Measurements from ENCODE around the gene LMF2. TPM values are rescaled to one million over a fixed set of nuclear protein-coding genes. Genes with fewer than 3 reads are reported as not detected.

LMF2 gene
- polyA plus RNA-seq, 1 donor from 2014 or later, result 26.4 TPM

- Mint-ChIP-seq H3K4me1 (peaks cover 9 to 14% (median 11%) of the 10 kb centered on the region in 3 donors), H3K9me3 (no peaks in the 10 kb centered on the region), H3K27me3 (no peaks in the 10 kb centered on the region), H3K4me3 (peak overlapping the region; percentile 94 to 98 (median 96)), H3K36me3 (no peaks in the 10 kb centered on the region), H3K27ac (peak overlapping the region; percentile 92 to 94 (median 93))
Measured at GRCh38 chr22:50506611-50507420, 686 bp downstream of the LMF2 start.

GRCh38 chr22:50505776-50506610 is 1.5 kb downstream of the LMF2 start:
- Mint-ChIP-seq H3K27ac (no peak overlapping the region), H3K27me3 (no peaks in the 10 kb centered on the region), H3K9me3 (no peaks in the 10 kb centered on the region), H3K36me3 (no peaks in the 10 kb centered on the region), H3K4me1 (peaks cover 9 to 14% (median 11%) of the 10 kb centered on the region in 3 donors), H3K4me3 (peak overlapping the region in 2 of 4 donors; percentile 28 to 29)

GRCh38 chr22:50505276-50505775 is 2.2 kb downstream of the LMF2 start:
- Mint-ChIP-seq H3K4me3 (peak overlapping the region in 2 of 4 donors; percentile 29 to 32), H3K27me3 (no peaks in the 10 kb centered on the region), H3K27ac (no peak overlapping the region), H3K4me1 (peaks cover 9 to 14% (median 11%) of the 10 kb centered on the region in 3 donors), H3K36me3 (no peaks in the 10 kb centered on the region), H3K9me3 (no peaks in the 10 kb centered on the region)

GRCh38 chr22:50504369-50505211 is 2.9 kb downstream of the LMF2 start:
- Mint-ChIP-seq H3K27me3 (no peaks in the 10 kb centered on the region), H3K36me3 (no peaks in the 10 kb centered on the region), H3K4me3 (no peak overlapping the region), H3K9me3 (no peaks in the 10 kb centered on the region), H3K27ac (no peak overlapping the region), H3K4me1 (peaks cover 8 to 13% (median 10%) of the 10 kb centered on the region in 3 donors)

- Mint-ChIP-seq H3K27me3 (no peaks in the 10 kb centered on the region), H3K27ac (no peak overlapping the region), H3K4me3 (no peak overlapping the region), H3K9me3 (no peaks in the 10 kb centered on the region), H3K4me1 (peaks cover 1 to 6% (median 4%) of the 10 kb centered on the region in 3 donors), H3K36me3 (no peaks in the 10 kb centered on the region)
Measured at GRCh38 chr22:50503475-50504145, 3.9 kb downstream of the LMF2 start.

- no peaks in the 10 kb centered on the region for H3K36me3 Mint-ChIP-seq
- H3K27me3 Mint-ChIP-seq, result no peaks in the 10 kb centered on the region
- H3K9me3 Mint-ChIP-seq, result no peaks in the 10 kb centered on the region
- peak overlapping the region in 1 of 4 donors; percentile 38 for H3K4me3 Mint-ChIP-seq
- no peak overlapping the region for H3K27ac Mint-ChIP-seq
- H3K4me1 Mint-ChIP-seq, result peaks cover 3 to 6% (median 5%) of the 10 kb centered on the region in 3 donors
Measured at GRCh38 chr22:50502628-50503474, 4.7 kb downstream of the LMF2 start.

GRCh38 chr22:50502096-50502495 is 5.4 kb downstream of the LMF2 start:
- no peaks in the 10 kb centered on the region for H3K27me3 Mint-ChIP-seq
- H3K36me3 Mint-ChIP-seq, result no peaks in the 10 kb centered on the region
- H3K4me1 Mint-ChIP-seq, result peaks cover 3 to 6% (median 3%) of the 10 kb centered on the region in 3 donors
- no peaks in the 10 kb centered on the region for H3K9me3 Mint-ChIP-seq
- no peak overlapping the region for H3K4me3 Mint-ChIP-seq
- H3K27ac Mint-ChIP-seq, result no peak overlapping the region

GRCh38 chr22:50500452-50500851 is 7.0 kb downstream of the LMF2 start:
- no peak overlapping the region for H3K4me3 Mint-ChIP-seq
- H3K9me3 Mint-ChIP-seq, result no peaks in the 10 kb centered on the region
- no peaks in the 10 kb centered on the region for H3K27me3 Mint-ChIP-seq
- peak overlapping the region in 1 of 3 donors; percentile 47 for H3K27ac Mint-ChIP-seq
- H3K36me3 Mint-ChIP-seq, result no peaks in the 10 kb centered on the region
- H3K4me1 Mint-ChIP-seq, result peaks cover 3 to 6% (median 3%) of the 10 kb centered on the region in 3 donors

- Mint-ChIP-seq H3K27ac (no peak overlapping the region), H3K9me3 (no peaks in the 10 kb centered on the region), H3K27me3 (no peaks in the 10 kb centered on the region), H3K4me3 (peak overlapping the region in 2 of 4 donors; percentile 37 to 70), H3K36me3 (no peaks in the 10 kb centered on the region), H3K4me1 (peaks cover 3 to 6% (median 3%) of the 10 kb centered on the region in 3 donors)
Measured at GRCh38 chr22:50498322-50498890, 9.1 kb downstream of the LMF2 start.

- Mint-ChIP-seq H3K4me3 (no peak overlapping the region), H3K4me1 (peaks cover 2 to 6% (median 3%) of the 10 kb centered on the region in 3 donors), H3K36me3 (no peaks in the 10 kb centered on the region), H3K27me3 (no peaks in the 10 kb centered on the region), H3K27ac (no peak overlapping the region), H3K9me3 (no peaks in the 10 kb centered on the region)
Measured at GRCh38 chr22:50497093-50497492, 10.4 kb downstream of the LMF2 start.

GRCh38 chr22:50490531-50491308 is 16.8 kb downstream of the LMF2 start:
- peak overlapping the region; percentile 8 to 79 (median 36) for H3K4me3 Mint-ChIP-seq
- H3K4me1 Mint-ChIP-seq, result peaks cover 0 to 7% (median 5%) of the 10 kb centered on the region in 3 donors
- peak overlapping the region in 1 of 3 donors; percentile 32 for H3K27ac Mint-ChIP-seq
- no peaks in the 10 kb centered on the region for H3K9me3 Mint-ChIP-seq
- H3K27me3 Mint-ChIP-seq, result peaks cover 4% of the 10 kb centered on the region
- H3K36me3 Mint-ChIP-seq, result no peaks in the 10 kb centered on the region
